Type B pancreatic cell (in vitro differentiated cells): Measurements from ENCODE around the gene KIAA0930. TPM values are rescaled to one million over a fixed set of nuclear protein-coding genes. Genes with fewer than 3 reads are reported as not detected.
A peak's percentile ranks its signal among the peaks of the same experiment; 100 is the strongest.

ENCODE experiments used
- DNase-seq: peaks from one replicate; pipeline ENCODE4 v3.0.0; 2021; ENCODE audit warnings: mixed read lengths; ENCODE audit not compliant: unreplicated experiment; ENCODE audit errors: extremely low spot score
- H3K27ac Mint-ChIP-seq: 2 replicates; pipeline ENCODE4 v1.8.0; 2021; ENCODE audit warnings: mild to moderate bottlenecking, mixed read lengths
- H3K27me3 Mint-ChIP-seq: 2 replicates; pipeline ENCODE4 v1.8.0; 2021; ENCODE audit warnings: mixed read lengths
- H3K36me3 Mint-ChIP-seq: 2 replicates; pipeline ENCODE4 v1.8.0; 2021; ENCODE audit warnings: mixed read lengths
- H3K4me1 Mint-ChIP-seq: one replicate; pipeline ENCODE4 v1.8.0; 2021; ENCODE audit warnings: mixed read lengths; ENCODE audit not compliant: unreplicated experiment
- H3K4me3 Mint-ChIP-seq: 2 replicates; pipeline ENCODE4 v1.8.0; 2021; ENCODE audit warnings: mild to moderate bottlenecking, mixed read lengths
- H3K9me3 Mint-ChIP-seq: 2 replicates; pipeline ENCODE4 v1.8.0; 2021; ENCODE audit warnings: mixed read lengths
- total RNA-seq: library from RNA; stranded (reverse); gene quantifications from 2 replicates; pipeline ENCODE4 v1.2.1, GENCODE V29; 2021; ENCODE audit warnings: low replicate concordance
- TF ChIP-seq, protein P1 (sequence below): fragments of 200-600 bp; sonication (generic); conservative IDR thresholded peaks from 2 replicates; pipeline ENCODE4 v1.5.0; 2021; ENCODE audit warnings: antibody characterized with exemption, mild to moderate bottlenecking

The KIAA0930 gene
- total RNA-seq, 1 donor from 2014 or later, result 54.1 TPM

DNA sequence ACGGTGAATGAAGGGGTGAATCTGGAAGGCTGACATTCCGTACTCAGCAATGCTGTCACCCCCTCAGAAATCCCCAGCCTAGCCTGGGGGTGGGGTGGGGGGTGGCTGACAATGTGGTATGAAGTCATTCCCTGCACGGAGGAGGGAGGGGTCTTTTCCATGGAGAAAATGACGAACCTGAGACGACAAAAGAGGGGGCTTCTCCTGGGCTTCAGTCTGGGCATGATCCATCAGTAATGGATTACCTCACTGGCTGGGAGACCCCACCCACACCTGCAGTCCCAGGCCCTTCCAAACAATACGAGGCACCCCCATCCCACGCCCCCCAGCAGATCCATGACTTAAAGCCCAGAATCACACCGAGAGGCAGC lies 1.0 kb downstream of the KIAA0930 start:
- H3K27ac Mint-ChIP-seq, result peak overlapping the region; percentile 88
- no peak for DNase-seq
- no peaks in the 10 kb centered on the region for H3K27me3 Mint-ChIP-seq
- H3K4me1 Mint-ChIP-seq, result peaks cover 24% of the 10 kb centered on the region
- peak overlapping the region; percentile 95 for H3K4me3 Mint-ChIP-seq
- TF ChIP-seq, protein P1, sequence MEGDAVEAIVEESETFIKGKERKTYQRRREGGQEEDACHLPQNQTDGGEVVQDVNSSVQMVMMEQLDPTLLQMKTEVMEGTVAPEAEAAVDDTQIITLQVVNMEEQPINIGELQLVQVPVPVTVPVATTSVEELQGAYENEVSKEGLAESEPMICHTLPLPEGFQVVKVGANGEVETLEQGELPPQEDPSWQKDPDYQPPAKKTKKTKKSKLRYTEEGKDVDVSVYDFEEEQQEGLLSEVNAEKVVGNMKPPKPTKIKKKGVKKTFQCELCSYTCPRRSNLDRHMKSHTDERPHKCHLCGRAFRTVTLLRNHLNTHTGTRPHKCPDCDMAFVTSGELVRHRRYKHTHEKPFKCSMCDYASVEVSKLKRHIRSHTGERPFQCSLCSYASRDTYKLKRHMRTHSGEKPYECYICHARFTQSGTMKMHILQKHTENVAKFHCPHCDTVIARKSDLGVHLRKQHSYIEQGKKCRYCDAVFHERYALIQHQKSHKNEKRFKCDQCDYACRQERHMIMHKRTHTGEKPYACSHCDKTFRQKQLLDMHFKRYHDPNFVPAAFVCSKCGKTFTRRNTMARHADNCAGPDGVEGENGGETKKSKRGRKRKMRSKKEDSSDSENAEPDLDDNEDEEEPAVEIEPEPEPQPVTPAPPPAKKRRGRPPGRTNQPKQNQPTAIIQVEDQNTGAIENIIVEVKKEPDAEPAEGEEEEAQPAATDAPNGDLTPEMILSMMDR, result no peak
- H3K9me3 Mint-ChIP-seq, result no peaks in the 10 kb centered on the region
- H3K36me3 Mint-ChIP-seq, result no peaks in the 10 kb centered on the region

DNA sequence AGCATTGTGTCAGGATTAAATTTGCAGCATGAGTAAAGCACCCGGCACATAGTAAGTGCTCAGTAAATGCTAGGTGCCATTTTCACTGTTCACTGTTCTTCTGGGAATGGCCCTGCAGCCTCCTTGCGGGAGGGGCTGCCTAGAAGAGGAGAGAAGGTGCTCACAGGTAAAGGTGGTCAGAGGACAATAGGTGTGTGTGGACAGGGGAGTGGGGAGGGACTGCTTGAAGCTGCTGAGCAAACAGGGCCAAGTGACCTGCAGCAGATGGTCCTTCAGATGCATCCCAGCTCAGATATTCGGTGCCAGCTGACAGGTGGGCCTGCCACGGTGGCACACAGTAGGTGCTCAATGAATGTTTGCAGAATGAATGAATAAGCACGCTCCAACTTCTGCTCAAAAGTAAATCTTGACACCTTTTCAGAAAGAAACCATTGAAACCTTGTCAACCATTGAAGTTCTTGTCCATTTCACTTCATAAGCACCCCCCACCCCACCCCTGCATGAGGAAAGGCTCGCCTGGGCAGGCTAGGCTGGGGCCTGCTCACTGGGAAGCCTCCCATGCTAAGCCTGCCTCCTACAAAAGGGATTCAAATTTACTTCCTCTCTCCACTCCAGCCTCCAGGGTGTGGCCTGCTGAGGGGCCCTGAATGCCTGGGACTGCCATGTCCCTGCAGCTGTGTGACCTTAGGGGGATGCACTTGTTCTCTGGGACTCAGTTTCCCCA lies 1.6 kb downstream of the KIAA0930 start:
- peak overlapping the region; percentile 95 for H3K4me3 Mint-ChIP-seq
- H3K4me1 Mint-ChIP-seq, result peaks cover 24% of the 10 kb centered on the region
- H3K27ac Mint-ChIP-seq, result peak overlapping the region; percentile 88
- no peaks in the 10 kb centered on the region for H3K27me3 Mint-ChIP-seq
- no peaks in the 10 kb centered on the region for H3K9me3 Mint-ChIP-seq
- DNase-seq, result no peak
- H3K36me3 Mint-ChIP-seq, result no peaks in the 10 kb centered on the region
- TF ChIP-seq, protein P1, result no peak

DNA sequence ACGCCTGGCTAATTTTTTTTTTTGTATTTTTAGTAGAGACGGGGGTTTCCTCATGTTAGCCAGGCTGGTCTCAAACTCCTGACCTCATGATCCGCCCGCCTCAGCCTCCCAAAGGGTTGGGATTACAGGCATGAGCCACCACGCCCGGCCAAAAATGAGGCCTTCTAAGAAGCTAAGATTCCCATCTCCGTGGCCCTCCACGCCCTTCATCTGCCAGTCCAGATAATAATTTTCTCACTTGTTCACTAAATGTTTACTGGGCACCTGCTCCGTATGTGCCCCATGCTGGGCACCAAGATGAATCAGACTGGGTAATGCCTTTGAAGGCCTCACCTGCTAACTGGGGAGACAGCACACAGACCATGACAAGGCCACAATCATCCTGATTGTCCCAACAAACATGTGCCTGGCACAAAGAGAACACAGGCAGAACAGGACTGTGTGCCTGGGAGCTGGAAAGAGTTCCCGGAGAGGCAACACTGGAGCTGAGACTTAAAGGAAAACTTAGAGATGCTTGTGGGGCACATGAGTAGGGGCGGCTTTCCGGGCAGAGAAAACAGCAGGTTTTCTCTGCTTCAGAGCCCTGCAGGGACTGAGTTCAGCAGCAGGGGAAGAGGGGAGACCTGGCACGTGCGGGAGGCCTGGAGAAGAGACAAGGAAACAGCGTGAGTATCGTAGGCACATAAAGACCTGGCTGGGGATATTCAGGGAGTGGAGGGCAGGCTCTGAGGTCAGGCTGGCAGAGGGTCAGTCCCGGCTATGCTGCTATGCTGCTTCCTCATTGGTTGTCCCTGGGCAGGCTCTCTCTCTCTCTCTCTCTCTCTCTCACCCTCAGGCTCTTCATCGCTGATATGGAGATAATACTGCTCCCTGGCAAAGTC lies 2.4 kb downstream of the KIAA0930 start:
- no peaks in the 10 kb centered on the region for H3K36me3 Mint-ChIP-seq
- H3K27me3 Mint-ChIP-seq, result no peaks in the 10 kb centered on the region
- peak overlapping the region; percentile 95 for H3K4me3 Mint-ChIP-seq
- H3K4me1 Mint-ChIP-seq, result peaks cover 24% of the 10 kb centered on the region
- DNase-seq, result no peak
- H3K27ac Mint-ChIP-seq, result no peak overlapping the region
- TF ChIP-seq, protein P1, result no peak
- no peaks in the 10 kb centered on the region for H3K9me3 Mint-ChIP-seq

DNA sequence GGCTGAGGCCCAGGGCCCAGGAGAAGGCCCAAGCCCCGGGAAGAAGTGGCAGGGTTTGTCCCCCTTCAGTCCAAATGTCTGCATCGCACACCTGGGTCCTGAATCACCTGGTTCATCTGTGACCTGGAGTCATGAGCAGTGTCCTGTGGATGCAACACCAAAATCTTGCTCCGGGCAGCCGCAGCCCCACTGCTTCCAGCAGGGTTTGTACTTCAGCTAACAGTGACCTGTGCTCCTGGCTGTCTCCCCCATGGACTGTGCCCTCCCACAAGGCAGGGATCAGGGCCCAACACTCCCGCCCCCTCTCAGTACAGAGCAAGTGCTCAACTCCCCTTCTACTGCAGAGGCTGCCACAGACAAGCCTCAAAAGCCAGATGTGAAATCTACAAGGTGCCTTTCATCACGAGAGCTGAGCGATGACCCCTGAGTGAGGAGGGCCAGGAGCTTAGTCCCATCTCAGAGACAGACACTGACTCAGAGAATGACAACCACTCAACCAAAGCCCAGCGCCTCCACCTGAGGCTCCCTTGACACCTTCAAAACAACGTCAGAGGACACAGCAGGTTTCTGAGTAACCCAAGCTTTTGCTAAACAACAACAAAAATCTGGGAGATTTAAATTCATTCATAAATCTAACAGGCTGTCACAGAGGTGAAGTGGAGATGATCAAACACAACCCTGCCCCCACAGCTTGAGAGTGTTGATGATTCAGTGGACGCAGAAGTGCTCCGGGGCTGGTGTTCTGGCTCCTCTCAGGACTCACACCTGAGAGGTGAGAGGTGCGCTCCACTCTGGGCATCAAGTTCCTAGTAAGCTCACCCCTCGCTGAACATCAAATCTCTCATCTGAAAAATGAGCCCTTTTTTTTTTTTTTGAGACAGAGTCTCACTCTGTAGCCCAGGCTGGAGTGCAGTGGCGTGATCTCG lies 3.4 kb downstream of the KIAA0930 start:
- Mint-ChIP-seq H3K4me3 (peak overlapping the region; percentile 52), H3K36me3 (no peaks in the 10 kb centered on the region), H3K9me3 (no peaks in the 10 kb centered on the region), H3K27me3 (no peaks in the 10 kb centered on the region), H3K27ac (peak overlapping the region; percentile 39), H3K4me1 (peaks cover 24% of the 10 kb centered on the region)
- no peak for DNase-seq
- TF ChIP-seq, protein P1, result no peak

DNA sequence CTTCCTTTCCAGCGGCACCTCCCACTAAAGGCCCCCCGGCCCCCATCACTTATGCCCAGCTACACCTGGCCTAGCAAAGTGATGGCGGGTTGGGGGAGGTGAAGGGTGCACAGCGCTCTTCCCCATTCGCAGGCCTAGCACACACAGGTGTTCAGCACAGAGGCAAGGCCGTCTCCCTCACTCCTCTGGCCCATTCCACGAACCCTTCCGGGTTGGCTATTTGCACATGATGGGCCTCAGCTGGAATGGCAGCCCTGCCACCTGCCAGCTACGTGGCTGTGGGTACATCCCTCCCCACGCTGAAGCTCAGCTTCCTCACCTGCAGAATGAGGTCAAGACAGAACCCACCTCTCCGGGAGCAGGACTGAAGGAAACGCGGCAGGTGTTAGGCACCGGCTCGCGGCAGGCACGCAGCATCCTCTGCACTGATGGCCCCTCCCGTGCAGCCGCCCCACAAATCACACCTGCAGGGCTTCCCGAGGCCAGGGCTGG lies 4.8 kb downstream of the KIAA0930 start:
- DNase-seq, result no peak
- no peaks in the 10 kb centered on the region for H3K9me3 Mint-ChIP-seq
- H3K27ac Mint-ChIP-seq, result no peak overlapping the region
- peaks cover 28% of the 10 kb centered on the region for H3K4me1 Mint-ChIP-seq
- H3K4me3 Mint-ChIP-seq, result no peak overlapping the region
- no peaks in the 10 kb centered on the region for H3K27me3 Mint-ChIP-seq
- H3K36me3 Mint-ChIP-seq, result no peaks in the 10 kb centered on the region
- TF ChIP-seq, protein P1, result no peak
